ENCODE results near the gene JAKMIP3.

The JAKMIP3 gene

DNA sequence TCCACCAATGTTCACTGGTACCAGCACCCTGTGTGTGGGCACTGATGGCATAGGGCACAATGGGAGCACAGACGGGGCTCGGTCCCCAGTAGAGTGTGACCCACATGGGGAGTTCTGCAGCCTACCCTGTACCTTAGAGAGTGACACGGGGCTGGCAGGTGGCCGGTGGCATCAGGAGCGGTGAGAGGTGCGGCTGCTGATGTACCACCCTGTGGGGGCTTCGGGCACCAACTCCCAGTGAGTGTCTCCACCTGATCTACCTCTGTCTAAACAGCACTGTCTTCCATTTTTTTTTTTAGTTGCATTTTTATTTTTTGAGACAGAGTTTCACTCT is 4.1 kb downstream of the JAKMIP3 start:
- DNase-seq, result no peak
- H3K36me3 ChIP-seq (ENCODE audit: control insufficient read depth in 4 of 4, insufficient read depth in 4 of 4, low read length in 3 of 4), result no peaks in the 10 kb centered on the region
- no peak overlapping the region for H3K4me3 ChIP-seq (ENCODE audit: control insufficient read depth in 1 of 7, extremely low read depth in 1 of 7, insufficient read depth in 4 of 7, low read depth in 2 of 7, low read length in 6 of 7)
- peaks cover 0 to 10% (median 3%) of the 10 kb centered on the region in 4 experiments for H3K4me1 ChIP-seq (ENCODE audit: control extremely low read depth in 1 of 4, control insufficient read depth in 4 of 4, insufficient read depth in 4 of 4, low read length in 3 of 4)
- peaks cover 0 to 26% (median 13%) of the 10 kb centered on the region in 5 experiments for H3K27me3 ChIP-seq (replicated peaks in 2 of 5; ENCODE audit: control insufficient read depth in 4 of 5, insufficient read depth in 5 of 5, low read length in 4 of 5)
- ChIA-PET CTCF (no interaction called here), POLR2A (no interaction called here)
- H3K9me3 ChIP-seq (ENCODE audit: control extremely low read depth in 1 of 5, control insufficient read depth in 4 of 5, insufficient read depth in 2 of 5, low read depth in 1 of 5, low read length in 4 of 5), result peaks cover 0 to 9% (median 0%) of the 10 kb centered on the region in 5 experiments
- WGBS (ENCODE audit: insufficient coverage), result 78% methylated on average over 6 of the region's 7 CpGs
- no peak overlapping the region for H3K27ac ChIP-seq (ENCODE audit: insufficient read depth in 1 of 2, low read depth in 1 of 2, low read length in 2 of 2, poor library complexity in 1 of 2, severe bottlenecking in 2 of 2)

- Histone ChIP-seq H3K4me1 (ENCODE audit: control extremely low read depth in 1 of 4, control insufficient read depth in 4 of 4, insufficient read depth in 4 of 4, low read length in 3 of 4) (peaks cover 0 to 4% (median under 1%) of the 10 kb centered on the region in 4 experiments), H3K27ac (ENCODE audit: insufficient read depth in 1 of 2, low read depth in 1 of 2, low read length in 2 of 2, poor library complexity in 1 of 2, severe bottlenecking in 2 of 2) (no peak overlapping the region), H3K27me3 (replicated peaks in 2 of 5; ENCODE audit: control insufficient read depth in 4 of 5, insufficient read depth in 5 of 5, low read length in 4 of 5) (peaks cover 0 to 17% (median 8%) of the 10 kb centered on the region in 5 experiments), H3K36me3 (ENCODE audit: control insufficient read depth in 4 of 4, insufficient read depth in 4 of 4, low read length in 3 of 4) (no peaks in the 10 kb centered on the region), H3K9me3 (ENCODE audit: control extremely low read depth in 1 of 5, control insufficient read depth in 4 of 5, insufficient read depth in 2 of 5, low read depth in 1 of 5, low read length in 4 of 5) (peaks cover 0 to 9% (median 0%) of the 10 kb centered on the region in 5 experiments), H3K4me3 (ENCODE audit: control insufficient read depth in 1 of 7, extremely low read depth in 1 of 7, insufficient read depth in 4 of 7, low read depth in 2 of 7, low read length in 6 of 7) (no peak overlapping the region)
- POLR2A ChIA-PET, result no interaction called here
- WGBS (ENCODE audit: insufficient coverage), result no CpG with 5 or more reads among the region's 3 CpGs
- CTCF ChIA-PET, result no interaction called here
- no peak for DNase-seq
Measured at GRCh38 chr10:132070724-132071123, 5.0 kb downstream of the JAKMIP3 start.

DNA sequence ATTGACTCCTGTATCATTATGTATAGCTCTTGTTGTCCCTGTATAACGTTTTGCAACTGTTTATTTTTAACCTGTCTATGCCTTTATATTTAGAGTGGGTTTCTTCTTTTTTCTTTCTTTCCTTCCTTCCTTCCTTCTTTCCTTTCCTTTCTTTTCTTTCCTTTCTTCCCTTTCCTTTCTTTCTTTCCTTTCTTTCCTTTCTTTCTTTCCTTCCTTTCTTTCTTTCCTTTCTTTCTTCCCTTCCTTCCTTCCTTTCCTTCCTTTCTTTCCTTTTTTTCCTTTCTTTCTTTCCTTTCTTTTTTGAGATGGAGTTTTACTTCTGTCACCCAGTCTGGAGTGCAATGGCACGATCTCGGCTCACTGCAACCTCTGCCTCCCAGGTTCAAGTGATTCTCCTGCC is 5.9 kb downstream of the JAKMIP3 start:
- no peak for DNase-seq
- WGBS (ENCODE audit: insufficient coverage), result 100% methylated on average over 2 of the region's 3 CpGs
- ChIA-PET POLR2A (no interaction called here), CTCF (no interaction called here)
- Histone ChIP-seq H3K9me3 (ENCODE audit: control extremely low read depth in 1 of 5, control insufficient read depth in 4 of 5, insufficient read depth in 2 of 5, low read depth in 1 of 5, low read length in 4 of 5) (peaks cover 0 to 9% (median 0%) of the 10 kb centered on the region in 5 experiments), H3K27me3 (replicated peaks in 2 of 5; ENCODE audit: control insufficient read depth in 4 of 5, insufficient read depth in 5 of 5, low read length in 4 of 5) (peaks cover 0 to 11% (median 0%) of the 10 kb centered on the region in 5 experiments), H3K27ac (ENCODE audit: insufficient read depth in 1 of 2, low read depth in 1 of 2, low read length in 2 of 2, poor library complexity in 1 of 2, severe bottlenecking in 2 of 2) (no peak overlapping the region), H3K4me1 (ENCODE audit: control extremely low read depth in 1 of 4, control insufficient read depth in 4 of 4, insufficient read depth in 4 of 4, low read length in 3 of 4) (no peaks in the 10 kb centered on the region), H3K36me3 (ENCODE audit: control insufficient read depth in 4 of 4, insufficient read depth in 4 of 4, low read length in 3 of 4) (no peaks in the 10 kb centered on the region), H3K4me3 (ENCODE audit: control insufficient read depth in 1 of 7, extremely low read depth in 1 of 7, insufficient read depth in 4 of 7, low read depth in 2 of 7, low read length in 6 of 7) (no peak overlapping the region)

DNA sequence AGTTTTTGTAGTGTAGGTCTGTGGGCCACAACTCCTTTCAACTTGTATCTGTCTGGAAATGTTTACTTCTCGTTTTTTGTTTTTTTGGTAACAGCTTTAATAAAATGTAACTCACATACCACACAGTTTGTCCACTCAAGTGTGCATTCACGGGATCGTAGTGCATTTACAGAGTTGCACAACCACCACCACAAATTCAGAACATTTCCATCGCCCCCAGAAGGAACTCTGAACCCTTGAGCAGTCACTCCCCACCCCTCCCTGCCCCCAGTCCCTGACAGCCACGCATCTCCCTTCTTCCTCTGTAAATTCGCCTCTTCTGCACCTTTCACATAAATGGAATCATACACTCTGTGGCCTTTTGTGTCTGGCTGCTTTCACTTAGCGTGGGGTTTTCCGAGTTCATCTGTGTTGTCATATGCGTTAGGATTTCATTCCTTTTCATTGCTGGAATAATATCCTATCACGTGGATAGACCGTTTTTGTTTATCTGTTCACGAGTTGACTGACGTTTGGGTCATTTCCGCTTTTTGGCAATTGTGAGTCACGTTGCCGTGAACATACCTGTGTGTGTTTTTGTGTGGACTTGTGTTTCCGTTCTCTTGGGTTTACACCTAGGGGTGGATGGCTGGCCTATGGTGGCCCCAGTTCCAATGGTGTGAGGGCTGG is 10.3 kb downstream of the JAKMIP3 start:
- POLR2A ChIA-PET, result no interaction called here
- Histone ChIP-seq H3K27ac (ENCODE audit: insufficient read depth in 1 of 2, low read depth in 1 of 2, low read length in 2 of 2, poor library complexity in 1 of 2, severe bottlenecking in 2 of 2) (no peak overlapping the region), H3K27me3 (replicated peaks in 2 of 5; ENCODE audit: control insufficient read depth in 4 of 5, insufficient read depth in 5 of 5, low read length in 4 of 5) (peaks cover 0 to 13% (median 0%) of the 10 kb centered on the region in 5 experiments), H3K9me3 (ENCODE audit: control extremely low read depth in 1 of 5, control insufficient read depth in 4 of 5, insufficient read depth in 2 of 5, low read depth in 1 of 5, low read length in 4 of 5) (peaks cover 0 to 9% (median 0%) of the 10 kb centered on the region in 5 experiments), H3K4me1 (ENCODE audit: control extremely low read depth in 1 of 4, control insufficient read depth in 4 of 4, insufficient read depth in 4 of 4, low read length in 3 of 4) (no peaks in the 10 kb centered on the region), H3K36me3 (ENCODE audit: control insufficient read depth in 4 of 4, insufficient read depth in 4 of 4, low read length in 3 of 4) (no peaks in the 10 kb centered on the region), H3K4me3 (ENCODE audit: control insufficient read depth in 1 of 7, extremely low read depth in 1 of 7, insufficient read depth in 4 of 7, low read depth in 2 of 7, low read length in 6 of 7) (no peak overlapping the region)
- no peak for DNase-seq
- CTCF ChIA-PET, result no interaction called here
- WGBS (ENCODE audit: insufficient coverage), result 66% methylated on average over 10 of the region's 17 CpGs

DNA sequence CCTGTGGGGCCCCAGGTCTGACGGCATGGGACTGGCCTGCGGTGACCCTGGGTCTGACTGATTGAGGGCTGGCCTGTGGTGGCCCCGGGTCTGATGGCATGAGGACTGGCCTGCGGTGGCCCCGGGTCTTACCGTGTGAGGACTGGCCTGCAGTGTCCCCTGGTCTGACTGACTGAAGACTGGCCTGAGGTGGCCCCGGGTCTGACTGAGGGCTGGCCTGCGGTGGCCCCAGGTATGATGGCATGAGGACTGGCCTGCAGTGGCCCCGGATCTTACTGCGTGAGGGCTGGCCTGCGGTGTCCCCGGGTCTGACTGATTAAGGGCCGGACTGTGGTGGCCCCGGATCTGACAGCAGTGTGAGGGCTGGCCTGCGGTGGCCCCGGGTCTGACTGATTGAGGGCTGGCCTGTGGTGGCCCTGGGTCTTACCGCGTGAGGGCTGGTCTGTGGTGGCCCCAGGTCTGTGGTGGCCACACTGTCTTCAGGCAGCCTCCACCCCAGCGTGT is 10.9 kb downstream of the JAKMIP3 start:
- H3K36me3 ChIP-seq (ENCODE audit: control insufficient read depth in 4 of 4, insufficient read depth in 4 of 4, low read length in 3 of 4), result no peaks in the 10 kb centered on the region
- DNase-seq, result no peak
- H3K27me3 ChIP-seq (replicated peaks in 2 of 5; ENCODE audit: control insufficient read depth in 4 of 5, insufficient read depth in 5 of 5, low read length in 4 of 5), result peaks cover 0 to 11% (median 0%) of the 10 kb centered on the region in 5 experiments
- peaks cover 0 to 9% (median 0%) of the 10 kb centered on the region in 5 experiments for H3K9me3 ChIP-seq (ENCODE audit: control extremely low read depth in 1 of 5, control insufficient read depth in 4 of 5, insufficient read depth in 2 of 5, low read depth in 1 of 5, low read length in 4 of 5)
- ChIA-PET CTCF (no interaction called here), POLR2A (no interaction called here)
- H3K4me3 ChIP-seq (ENCODE audit: control insufficient read depth in 1 of 7, extremely low read depth in 1 of 7, insufficient read depth in 4 of 7, low read depth in 2 of 7, low read length in 6 of 7), result no peak overlapping the region
- 94% methylated on average over 13 of the region's 19 CpGs for WGBS (ENCODE audit: insufficient coverage)
- no peaks in the 10 kb centered on the region for H3K4me1 ChIP-seq (ENCODE audit: control extremely low read depth in 1 of 4, control insufficient read depth in 4 of 4, insufficient read depth in 4 of 4, low read length in 3 of 4)
- no peak overlapping the region for H3K27ac ChIP-seq (ENCODE audit: insufficient read depth in 1 of 2, low read depth in 1 of 2, low read length in 2 of 2, poor library complexity in 1 of 2, severe bottlenecking in 2 of 2)

GRCh38 chr10:132077091-132077490 is 11.3 kb downstream of the JAKMIP3 start:
- Histone ChIP-seq H3K4me3 (ENCODE audit: control insufficient read depth in 1 of 7, extremely low read depth in 1 of 7, insufficient read depth in 4 of 7, low read depth in 2 of 7, low read length in 6 of 7) (no peak overlapping the region), H3K27me3 (replicated peaks in 2 of 5; ENCODE audit: control insufficient read depth in 4 of 5, insufficient read depth in 5 of 5, low read length in 4 of 5) (peaks cover 0 to 13% (median 0%) of the 10 kb centered on the region in 5 experiments), H3K36me3 (ENCODE audit: control insufficient read depth in 4 of 4, insufficient read depth in 4 of 4, low read length in 3 of 4) (no peaks in the 10 kb centered on the region), H3K27ac (ENCODE audit: insufficient read depth in 1 of 2, low read depth in 1 of 2, low read length in 2 of 2, poor library complexity in 1 of 2, severe bottlenecking in 2 of 2) (no peak overlapping the region), H3K9me3 (ENCODE audit: control extremely low read depth in 1 of 5, control insufficient read depth in 4 of 5, insufficient read depth in 2 of 5, low read depth in 1 of 5, low read length in 4 of 5) (peaks cover 0 to 7% (median 0%) of the 10 kb centered on the region in 5 experiments), H3K4me1 (ENCODE audit: control extremely low read depth in 1 of 4, control insufficient read depth in 4 of 4, insufficient read depth in 4 of 4, low read length in 3 of 4) (no peaks in the 10 kb centered on the region)
- WGBS (ENCODE audit: insufficient coverage), result 53% methylated on average over 5 of the region's 9 CpGs
- POLR2A ChIA-PET, result no interaction called here
- no peak for DNase-seq
- CTCF ChIA-PET, result no interaction called here

- ChIA-PET CTCF (no interaction called here), POLR2A (no interaction called here)
- peaks cover 0 to 13% (median 0%) of the 10 kb centered on the region in 5 experiments for H3K27me3 ChIP-seq (replicated peaks in 2 of 5; ENCODE audit: control insufficient read depth in 4 of 5, insufficient read depth in 5 of 5, low read length in 4 of 5)
- no peak for DNase-seq
- H3K9me3 ChIP-seq (ENCODE audit: control extremely low read depth in 1 of 5, control insufficient read depth in 4 of 5, insufficient read depth in 2 of 5, low read depth in 1 of 5, low read length in 4 of 5), result no peaks in the 10 kb centered on the region
- H3K4me1 ChIP-seq (ENCODE audit: control extremely low read depth in 1 of 4, control insufficient read depth in 4 of 4, insufficient read depth in 4 of 4, low read length in 3 of 4), result no peaks in the 10 kb centered on the region
- no peak overlapping the region for H3K4me3 ChIP-seq (ENCODE audit: control insufficient read depth in 1 of 7, extremely low read depth in 1 of 7, insufficient read depth in 4 of 7, low read depth in 2 of 7, low read length in 6 of 7)
- no peaks in the 10 kb centered on the region for H3K36me3 ChIP-seq (ENCODE audit: control insufficient read depth in 4 of 4, insufficient read depth in 4 of 4, low read length in 3 of 4)
- no peak overlapping the region for H3K27ac ChIP-seq (ENCODE audit: insufficient read depth in 1 of 2, low read depth in 1 of 2, low read length in 2 of 2, poor library complexity in 1 of 2, severe bottlenecking in 2 of 2)
- WGBS (ENCODE audit: insufficient coverage), result 72% methylated on average over 30 of the region's 30 CpGs
Measured at GRCh38 chr10:132078746-132079345, 13.1 kb downstream of the JAKMIP3 start.
